ENCODE measurements around the gene TCF23.
"Not testable (repeated sequence)": the region's sequence is repeated elsewhere in the genome, so short reads cannot be mapped to it uniquely, and the experiment has no call there.

Gene TCF23

DNA sequence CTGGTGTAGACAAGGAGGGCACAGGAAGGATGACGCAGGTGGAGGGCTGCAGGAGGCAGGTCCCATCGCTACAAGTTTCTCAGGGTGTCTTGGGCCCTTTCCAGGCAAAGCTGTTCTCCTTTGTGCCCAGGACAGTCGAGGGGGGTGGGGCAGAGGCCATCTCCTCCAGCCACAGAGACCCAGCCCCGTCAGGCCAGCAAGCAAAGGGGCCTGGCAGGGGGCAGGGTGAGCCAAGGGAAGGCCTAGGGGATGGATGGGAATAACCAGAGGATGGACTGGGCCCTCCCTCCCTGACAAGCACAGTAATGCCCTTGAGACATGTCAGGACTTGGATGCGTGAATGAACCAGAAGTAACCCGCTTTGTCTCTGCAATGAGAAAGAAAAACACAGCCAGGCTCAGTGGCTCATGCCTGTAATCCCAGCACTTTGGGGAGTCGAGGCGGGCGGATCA is 6.3 kb downstream of the TCF23 start:
- DNase-seq, result no peak

DNA sequence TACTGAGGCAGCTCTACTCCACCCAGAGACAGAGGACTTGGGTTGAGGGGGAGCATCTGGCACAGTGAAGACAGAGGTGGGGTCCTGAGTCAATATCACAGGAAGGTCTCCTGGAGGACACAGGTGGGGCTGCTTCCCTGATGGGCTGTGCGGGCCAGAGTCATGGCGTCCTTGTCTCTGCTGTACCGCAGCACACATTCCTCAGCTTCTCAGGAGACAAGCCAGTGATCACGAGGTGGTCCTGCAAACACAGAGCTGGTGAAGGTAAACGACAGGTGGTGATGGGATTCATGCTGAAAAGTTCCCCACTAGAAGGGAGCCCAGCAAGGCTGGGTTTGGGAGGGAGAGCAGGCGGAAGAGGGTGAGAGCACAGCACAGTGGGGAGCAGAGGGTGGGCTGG is 9.7 kb downstream of the TCF23 start:
- no peak for DNase-seq

DNA sequence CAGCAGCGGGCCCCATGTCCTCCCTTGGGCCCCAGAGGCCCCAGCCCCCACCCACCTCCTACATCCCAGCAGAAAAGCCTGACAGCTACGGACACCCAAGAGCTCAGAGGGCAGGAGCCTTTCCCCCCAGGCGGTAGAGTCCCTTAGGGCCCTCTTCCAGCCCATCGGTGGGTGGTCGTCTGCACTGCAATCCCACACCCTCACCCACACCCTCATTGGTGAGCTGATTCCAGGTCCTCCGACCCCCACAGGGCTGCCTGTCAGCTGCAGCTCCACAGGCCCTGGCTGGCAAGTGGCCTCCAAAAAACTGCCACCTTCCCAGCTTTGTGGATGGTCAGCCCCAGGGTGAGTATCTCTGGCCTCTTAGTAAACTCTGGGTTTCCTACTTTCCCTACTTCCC is 10.5 kb downstream of the TCF23 start:
- DNase-seq, result no peak

DNA sequence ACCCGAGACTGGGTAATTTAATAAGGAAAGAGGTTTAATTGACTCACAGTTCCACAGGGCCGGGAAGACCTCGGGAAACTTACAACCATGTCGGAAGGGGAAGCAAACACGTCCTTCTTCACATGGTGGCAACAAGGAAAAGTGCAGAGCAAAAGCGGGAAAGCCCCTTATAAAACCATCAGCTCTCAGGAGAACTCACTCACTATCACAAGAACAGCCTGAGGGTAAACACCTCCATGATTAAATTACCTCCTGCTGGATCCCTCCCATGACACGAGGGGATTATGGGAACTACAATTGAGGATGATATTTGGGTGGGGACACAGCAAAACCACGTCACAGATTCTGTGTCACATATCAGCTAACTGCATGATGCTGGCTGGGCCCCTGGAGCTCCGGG is 11.4 kb downstream of the TCF23 start:
- DNase-seq, result no peak

DNA sequence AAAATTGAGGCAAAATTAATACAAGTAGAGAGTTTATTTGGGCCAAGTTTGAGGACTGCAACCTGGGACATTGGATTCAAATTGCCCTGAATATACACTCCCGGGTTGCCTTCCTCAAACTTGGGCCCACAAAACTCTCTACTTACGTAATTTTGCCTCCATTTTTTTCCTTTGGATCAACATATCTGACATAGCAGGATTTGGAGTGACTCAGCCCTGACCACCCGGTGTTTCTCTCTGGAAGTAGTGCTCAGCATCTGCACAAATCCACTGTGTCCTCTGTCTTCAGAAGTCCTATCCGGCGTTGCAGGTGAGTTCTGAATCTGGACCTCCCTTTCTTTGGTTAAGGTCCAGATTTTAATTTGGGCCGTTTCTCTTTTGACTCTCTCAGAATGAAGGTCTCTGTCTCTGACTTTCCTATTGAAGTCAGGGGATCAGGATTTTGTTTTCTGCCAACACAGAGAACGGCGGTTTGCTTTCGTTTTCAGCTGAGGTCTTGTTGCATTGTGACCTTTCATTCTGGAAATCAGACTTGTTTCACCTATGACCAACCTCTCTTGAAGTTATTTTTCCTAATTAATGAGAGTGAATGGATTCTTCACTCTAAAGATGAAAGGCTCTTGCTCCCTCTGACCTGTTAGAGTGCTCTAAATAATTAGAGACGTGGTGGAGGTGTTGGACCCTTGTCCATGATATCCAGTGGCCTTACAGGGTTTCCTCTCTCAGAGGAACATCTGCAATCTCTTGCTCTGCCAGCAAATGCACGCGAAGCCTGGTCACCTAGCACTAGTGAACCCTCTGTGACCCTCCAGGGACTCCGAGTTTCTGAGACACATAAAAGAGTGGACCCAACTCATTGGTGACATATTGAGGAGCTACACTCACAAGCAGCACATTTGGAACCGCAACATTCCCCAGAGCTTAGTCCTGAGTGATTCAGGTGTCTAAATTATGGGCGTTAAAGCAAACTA is 13.6 kb downstream of the TCF23 start:
- DNase-seq, result no peak

DNA sequence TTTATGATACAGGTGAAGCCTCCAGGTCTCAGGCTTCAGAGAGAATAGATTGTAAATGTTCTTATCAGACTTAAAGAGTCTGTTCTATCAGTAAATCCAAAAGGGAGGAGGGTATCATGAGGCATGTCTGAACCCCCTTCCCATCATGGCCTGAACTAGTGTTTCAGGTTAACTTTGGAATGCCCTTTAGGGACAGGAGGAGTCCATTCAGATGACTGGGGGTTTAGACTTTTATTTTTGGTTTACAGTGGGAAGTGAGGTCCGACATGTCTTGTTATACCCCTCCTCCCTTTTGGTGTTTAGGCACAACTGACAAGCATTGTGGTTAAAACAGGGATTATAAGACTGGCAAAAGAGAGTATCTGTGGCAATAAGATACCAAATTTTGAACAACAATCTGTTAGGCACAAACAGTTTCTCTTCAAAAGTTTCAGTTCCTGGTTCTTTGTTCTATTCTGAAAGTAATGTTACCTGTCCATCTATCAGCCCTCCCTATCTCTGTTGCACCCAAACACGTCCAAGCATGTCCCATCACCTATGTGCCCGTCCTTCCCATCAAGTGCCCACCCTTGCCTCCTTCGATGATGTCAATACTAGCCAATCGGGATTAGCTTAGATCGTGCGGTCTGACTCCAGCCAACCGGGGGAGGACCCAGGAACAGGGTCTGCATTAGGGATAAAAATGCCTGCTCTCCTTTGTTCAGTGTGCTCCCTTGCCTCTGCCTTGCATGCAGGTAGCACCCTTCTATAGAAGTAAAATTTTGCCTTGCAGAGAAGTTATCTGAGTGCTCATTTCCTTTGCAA is 16.4 kb downstream of the TCF23 start:
- DNase-seq, result no peak

DNA sequence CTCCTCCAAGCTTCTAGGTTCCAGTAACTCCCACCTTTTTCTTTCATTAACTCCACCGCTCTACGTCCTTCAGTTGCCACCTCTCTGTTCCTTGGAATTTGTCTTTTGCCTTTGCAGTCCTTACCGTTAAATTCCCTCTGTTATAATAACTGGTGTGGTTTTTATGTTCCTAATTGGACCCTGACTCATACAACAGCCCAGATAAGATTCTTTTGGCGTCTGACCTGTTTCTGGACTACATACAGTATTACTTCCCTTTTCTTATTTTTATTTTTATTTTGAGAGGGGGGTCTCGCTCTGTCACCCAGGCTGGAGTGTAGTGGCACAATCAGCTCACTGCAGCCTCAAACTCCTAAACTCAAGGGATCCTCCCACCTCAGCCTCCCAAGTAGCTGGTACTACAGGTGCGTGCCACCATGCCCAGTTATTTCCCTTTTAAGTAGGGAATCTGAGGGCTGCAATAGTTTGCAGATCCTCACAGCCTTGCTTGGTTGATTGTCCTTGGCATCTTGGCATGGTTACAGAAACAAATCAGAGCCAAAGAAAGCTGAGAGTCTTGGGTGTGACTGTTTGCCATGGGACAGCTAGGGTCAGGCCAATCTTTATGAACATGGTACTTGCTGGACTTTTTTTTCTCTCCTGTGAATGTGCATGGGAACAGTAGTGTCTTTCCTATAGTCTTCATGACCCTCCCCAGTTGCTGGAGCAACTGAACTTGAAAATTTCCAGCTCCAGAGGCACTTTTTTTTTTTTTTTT is 22.0 kb downstream of the TCF23 start:
- no peak for DNase-seq

DNA sequence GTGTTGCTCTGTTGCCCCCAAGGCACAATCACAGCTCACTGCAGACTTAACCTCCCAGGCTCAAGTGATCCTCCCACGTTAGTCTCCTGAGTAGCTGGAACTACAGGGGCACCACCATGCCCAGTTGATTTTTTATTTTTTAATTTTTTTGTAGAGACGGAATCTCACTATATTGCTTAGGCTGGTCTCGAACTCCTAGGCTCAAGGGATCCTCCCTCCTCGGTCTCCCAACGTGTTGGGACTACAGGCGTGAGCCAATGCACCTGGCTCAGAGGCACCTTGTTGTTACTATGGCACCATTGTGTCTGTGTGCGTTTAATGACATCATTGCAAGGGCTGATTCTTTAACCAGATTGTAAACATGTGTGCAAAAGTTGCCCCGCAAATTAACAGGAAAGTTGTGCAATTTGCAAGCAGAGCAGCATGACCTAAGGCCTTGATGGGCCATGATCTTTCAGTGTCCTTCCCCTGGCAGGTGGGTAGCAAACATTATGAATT is 22.6 kb downstream of the TCF23 start:
- no peak for DNase-seq

DNA sequence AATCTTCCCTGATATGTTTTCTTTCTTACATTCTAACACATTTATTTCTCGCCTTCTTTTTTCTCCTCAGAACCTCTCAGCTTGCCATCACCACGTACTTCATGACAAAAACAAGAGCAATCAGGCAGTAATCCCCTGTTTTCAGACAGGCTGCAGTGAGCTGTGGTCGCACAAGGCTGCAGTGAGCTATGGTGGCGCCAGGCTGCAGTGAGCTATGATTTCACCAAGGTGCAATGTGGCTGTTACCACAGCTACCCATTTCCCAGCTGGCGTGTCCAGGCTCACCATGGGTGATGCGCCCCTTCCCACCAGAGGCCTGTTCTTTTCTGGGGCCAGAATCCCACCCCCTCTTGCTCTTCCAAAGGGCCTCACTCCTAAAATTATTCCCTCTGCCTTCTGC is 25.8 kb downstream of the TCF23 start:
- no peak for DNase-seq

DNA sequence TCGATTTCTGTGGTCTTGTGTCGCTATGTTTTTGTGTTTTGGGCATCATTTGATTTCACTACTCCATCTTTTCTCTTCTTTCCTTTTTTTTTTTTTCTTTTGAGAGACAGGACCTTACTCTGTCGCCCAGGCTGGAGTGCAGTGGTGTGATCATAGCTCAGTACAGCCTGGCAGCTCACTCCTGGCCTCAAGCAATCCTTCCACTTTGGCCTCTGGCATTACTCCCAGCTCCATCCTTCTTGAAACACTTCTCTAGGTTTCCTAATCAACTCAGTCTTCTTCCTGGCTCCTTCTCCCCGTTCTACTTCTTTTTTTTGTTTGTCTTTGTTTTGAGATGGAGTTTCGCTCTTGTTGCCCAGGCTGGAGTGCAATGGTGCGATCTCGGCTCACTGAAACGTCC is 26.5 kb downstream of the TCF23 start:
- DNase-seq, result no peak

DNA sequence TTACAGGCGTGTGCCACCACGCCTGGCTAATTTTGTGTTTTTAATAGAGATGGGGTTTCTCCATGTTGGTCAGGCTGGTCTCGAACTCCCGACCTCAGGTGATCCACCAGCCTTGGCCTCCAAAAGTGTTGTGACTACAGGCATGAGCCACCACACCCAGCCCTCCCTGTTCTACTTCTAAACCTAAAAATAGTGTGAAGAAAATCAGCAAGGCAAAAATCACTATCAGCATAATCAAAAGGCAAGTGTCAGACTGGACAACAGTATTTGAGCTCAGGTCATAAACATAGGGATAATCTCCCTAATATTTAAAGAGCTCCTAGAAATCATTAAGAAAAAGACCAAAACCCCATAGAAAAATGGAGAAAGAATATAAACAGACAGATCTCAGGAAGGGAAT is 27.0 kb downstream of the TCF23 start:
- DNase-seq, result not testable (repeated sequence)

DNA sequence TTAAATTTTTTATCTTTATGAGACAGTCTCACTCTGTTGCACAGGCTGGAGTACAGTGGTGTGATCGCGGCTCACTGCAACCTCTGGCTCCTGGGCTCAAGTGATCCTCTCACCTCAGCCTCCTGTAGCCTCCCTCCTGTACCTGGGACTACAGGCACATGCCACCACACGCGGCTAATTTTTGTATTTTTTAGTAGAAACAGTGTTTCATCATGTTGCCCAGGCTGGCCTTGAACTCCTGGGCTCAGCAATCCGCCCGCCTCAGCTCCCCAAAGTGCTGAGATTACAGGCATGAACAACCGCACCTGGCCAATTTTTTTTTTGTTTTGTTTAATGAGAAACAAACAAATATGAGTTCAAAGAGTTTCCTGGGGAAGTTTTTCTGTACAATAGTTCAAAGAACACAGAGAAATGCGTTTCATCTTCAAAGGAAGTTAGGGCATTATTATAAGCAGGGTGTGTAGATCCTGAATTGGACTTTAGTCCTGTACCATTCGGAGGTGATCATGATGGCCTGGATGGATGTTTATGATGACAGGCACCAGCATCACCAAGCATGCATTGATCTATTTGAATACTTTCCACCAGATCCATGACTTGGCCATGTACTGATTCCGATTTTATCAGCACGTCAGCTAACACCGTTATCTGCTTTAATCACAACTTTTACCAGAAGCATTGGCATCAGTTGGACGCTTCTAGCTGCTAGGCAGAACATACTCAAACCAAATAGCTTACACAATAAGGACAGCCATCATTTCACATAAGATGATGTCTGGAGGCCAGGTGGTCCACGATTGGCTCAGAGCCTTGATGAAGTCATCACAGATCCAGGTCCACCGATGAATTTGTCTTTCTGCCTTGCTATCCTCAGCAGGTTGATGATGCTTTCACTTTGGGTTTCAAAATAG is 28.9 kb downstream of the TCF23 start:
- DNase-seq, result no peak

DNA sequence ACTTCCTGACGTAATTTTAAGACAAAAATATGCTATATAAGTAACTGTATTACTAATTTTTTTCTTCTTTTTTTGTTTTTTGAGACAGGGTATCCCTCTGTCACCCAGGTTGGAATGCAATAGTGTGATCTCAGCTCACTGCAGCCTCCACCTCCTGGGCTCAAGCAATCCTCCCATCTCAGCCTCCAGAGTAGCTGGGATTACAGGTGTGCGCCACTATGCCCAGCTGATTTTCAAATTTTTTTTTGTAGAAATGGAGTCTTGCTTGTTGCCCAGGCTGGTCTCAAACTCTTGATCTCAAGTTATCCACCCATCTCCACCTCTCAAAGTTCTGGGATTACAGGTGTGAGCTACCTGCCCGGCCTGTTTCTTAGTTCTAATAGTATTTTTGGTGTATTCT is 29.7 kb downstream of the TCF23 start:
- DNase-seq, result no peak

DNA sequence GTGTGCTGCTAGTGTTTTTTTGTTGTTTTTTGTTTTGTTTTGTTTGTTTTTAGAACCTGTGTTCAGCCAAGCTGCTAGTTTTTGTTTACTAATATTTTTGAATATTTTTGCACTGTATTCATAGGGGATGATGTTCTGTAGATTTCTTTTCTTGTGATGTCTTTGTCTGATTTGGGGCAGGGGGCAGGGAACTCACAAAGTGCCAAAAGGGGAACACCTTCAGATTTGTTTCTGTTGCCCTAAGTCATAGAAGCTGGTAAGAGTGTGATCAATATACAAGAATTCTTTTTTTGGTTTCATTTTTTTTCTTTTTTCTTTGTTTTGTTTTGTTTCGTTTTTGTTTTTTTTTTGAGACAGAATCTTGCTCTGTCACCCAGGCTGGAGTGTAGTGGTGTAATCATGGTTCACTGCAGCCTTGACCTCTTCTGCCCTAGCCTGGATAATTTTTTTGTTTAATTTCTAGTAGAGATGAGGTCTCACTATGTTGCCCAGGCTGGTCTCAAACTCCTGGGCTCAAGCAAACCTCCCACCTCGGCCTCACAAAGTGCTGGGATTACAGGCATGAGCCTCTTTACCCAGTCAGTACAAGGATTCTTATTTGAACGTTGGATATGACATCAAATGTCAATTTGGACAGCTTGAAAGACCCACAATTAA is 30.7 kb downstream of the TCF23 start:
- no peak for DNase-seq

DNA sequence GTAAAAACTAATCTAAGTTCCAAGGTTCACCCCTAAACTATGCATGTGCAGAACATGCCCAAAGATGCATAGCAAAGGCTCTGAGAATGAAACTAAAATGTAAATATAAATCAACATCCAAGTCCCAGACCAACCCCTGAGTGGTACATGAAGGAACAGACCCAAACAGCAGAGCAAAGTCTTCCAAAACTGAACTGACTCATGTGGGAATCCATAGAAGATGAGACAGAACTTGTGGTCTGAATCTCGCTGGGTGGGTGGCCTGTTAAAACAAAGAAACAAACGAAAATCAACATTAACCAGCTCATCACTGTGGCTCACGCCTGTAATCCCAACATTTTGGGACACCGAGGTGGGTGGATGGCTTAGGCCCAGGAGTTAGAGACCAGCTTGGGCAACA is 33.5 kb downstream of the TCF23 start:
- no peak for DNase-seq

DNA sequence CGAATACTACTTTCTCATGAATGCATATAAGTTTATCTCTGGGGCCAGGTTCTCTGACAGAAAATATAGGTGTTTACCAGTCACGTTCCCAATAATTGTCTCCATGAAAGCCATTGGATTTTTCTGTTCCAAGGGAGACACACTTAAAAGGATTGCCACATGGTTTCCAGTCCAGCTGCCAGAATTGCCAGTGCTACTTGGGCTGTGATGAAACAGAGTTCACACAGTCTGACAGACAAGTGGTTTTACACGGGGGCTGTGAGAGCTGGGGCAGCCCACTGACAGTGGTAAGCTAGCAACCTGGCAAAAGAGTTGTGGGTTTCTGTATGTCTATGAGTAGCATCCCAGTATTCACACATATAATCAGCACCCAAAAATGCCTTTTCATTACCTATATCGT is 35.3 kb downstream of the TCF23 start:
- DNase-seq, result no peak

DNA sequence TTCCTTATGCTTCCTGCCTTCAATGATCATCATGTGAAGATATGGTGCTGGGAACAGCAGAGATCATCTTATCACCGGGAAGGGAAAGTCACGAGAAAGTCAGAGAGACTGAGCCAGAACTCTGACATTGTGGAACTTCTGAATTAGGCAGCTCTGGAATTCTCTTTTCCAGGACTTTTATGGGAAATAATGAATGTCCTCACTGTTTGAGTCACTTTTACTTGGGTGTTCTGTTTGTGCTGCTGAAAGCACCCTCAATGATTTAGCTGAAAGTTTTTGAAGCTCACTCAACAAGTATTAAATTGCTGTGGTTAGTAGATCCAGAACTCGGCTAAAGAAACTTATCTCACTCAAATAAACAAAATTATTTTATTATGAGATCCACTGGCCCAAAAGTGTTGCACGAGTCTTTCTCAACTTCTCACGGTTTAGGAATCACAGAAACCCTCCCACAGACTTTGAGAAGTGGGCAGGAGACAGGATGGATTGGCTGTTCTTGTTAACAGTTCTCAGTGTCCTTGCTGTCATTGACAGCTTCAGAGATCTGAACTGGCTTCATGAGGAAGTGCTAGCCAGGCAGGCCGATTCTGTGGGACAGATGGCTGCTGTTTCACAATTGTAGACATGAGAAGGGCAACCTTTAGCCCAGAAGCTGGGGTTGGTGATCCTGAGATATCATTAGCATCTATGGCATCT is 36.7 kb downstream of the TCF23 start:
- DNase-seq, result no peak

DNA sequence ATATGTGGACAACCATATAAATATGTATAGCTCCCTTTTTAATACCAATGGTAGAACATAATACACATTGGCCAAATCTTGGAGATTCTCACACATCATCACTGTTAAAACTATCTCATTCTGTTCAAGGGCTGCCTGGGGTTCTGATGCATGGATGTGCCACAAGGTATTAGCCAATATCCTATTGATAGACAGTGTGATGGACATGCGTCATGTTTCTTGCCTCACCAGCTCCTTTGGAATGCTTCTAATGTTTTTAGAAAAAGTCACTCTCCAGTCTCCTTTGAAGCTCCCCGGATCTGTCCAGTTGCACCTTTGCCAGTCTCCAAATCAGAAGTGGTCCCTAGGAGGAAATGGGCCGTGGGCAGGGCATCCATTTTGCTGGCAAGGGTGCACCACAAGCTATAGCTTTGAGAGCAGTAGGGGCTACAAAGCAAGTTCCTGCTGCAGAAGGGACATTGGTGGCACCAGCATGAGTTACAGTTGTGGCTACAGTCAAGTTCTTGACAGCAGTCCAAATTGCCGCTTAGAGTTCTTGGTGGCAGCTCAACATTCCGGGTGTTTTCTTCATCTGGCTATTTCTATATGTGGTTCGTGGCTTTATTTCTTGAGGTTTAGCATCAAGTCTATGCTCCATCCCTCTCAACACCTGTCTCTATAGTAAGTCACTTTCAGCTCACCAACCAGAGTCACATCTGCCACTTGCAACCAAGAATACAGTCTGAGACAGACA is 38.0 kb downstream of the TCF23 start:
- no peak for DNase-seq

DNA sequence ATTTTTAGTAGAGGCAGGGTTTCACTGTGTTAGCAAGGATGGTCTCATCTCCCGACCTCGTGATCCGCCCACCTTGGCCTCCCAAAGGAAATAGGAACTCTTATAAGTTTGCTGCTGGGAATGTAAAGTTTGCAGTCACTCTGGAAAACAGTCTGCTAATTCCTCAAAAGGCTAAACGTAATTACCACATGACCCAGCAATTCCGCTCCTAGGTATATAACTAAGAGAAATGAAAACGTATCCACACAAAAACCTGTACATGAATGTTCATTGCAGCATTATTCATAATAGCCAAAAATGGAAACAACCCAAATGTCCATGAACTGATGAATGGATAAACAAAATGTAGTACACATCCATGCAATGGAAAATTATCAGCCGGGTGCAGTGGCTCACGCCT is 41.2 kb downstream of the TCF23 start:
- DNase-seq, result no peak
